Hematopoietic multipotent progenitor cell treated with erythropoietin and hydrocortisone succinate and interleukin-3 and kit ligand, for 4 days (in vitro differentiated cells): ENCODE data around the gene AK5.

Experiments
- DNase-seq: peaks from one replicate; pipeline ENCODE4 v3.0.0-alpha.2; 2015

The AK5 gene

GRCh38 chr1:77281491-77282186 is at the start of gene AK5:
AK5 (plus strand) TSS chr1:77282019; CDS start chr1:77282314, 295 bp downstream.
- DNase-seq = peak; percentile 55

GRCh38 chr1:77232829-77233228 is 49.0 kb upstream of the AK5 start:
- no peak for DNase-seq

GRCh38 chr1:77234096-77234495 is 47.7 kb upstream of the AK5 start:
- no peak for DNase-seq

GRCh38 chr1:77234943-77235342 is 46.9 kb upstream of the AK5 start:
- no peak for DNase-seq

- peak; percentile 23 for DNase-seq
Observed at GRCh38 chr1:77238462-77238861, 43.4 kb upstream of the AK5 start.

- DNase-seq = no peak
Observed at GRCh38 chr1:77239311-77239710, 42.5 kb upstream of the AK5 start.

- DNase-seq = no peak
Observed at GRCh38 chr1:77245830-77246229, 36.0 kb upstream of the AK5 start.

GRCh38 chr1:77250126-77250525 is 31.7 kb upstream of the AK5 start:
- DNase-seq = no peak

- DNase-seq = no peak
Observed at GRCh38 chr1:77253211-77253610, 28.6 kb upstream of the AK5 start.

GRCh38 chr1:77263708-77264107 is 18.1 kb upstream of the AK5 start:
- DNase-seq = no peak

- no peak for DNase-seq
Observed at GRCh38 chr1:77265180-77265579, 16.6 kb upstream of the AK5 start.

- no peak for DNase-seq
Observed at GRCh38 chr1:77267035-77267434, 14.8 kb upstream of the AK5 start.

- DNase-seq = no peak
Observed at GRCh38 chr1:77271852-77272580, 9.8 kb upstream of the AK5 start.

GRCh38 chr1:77273891-77274290 is 7.9 kb upstream of the AK5 start:
- DNase-seq = no peak

GRCh38 chr1:77275194-77275593 is 6.6 kb upstream of the AK5 start:
- no peak for DNase-seq

- no peak for DNase-seq
Observed at GRCh38 chr1:77276941-77277340, 4.9 kb upstream of the AK5 start.

- DNase-seq = peak; percentile 71
Observed at GRCh38 chr1:77279929-77280328, 1.9 kb upstream of the AK5 start.

- DNase-seq = no peak
Observed at GRCh38 chr1:77280962-77281361, 857 bp upstream of the AK5 start.

GRCh38 chr1:77282187-77282865 is 507 bp downstream of the AK5 start:
- DNase-seq = peak; percentile 48

GRCh38 chr1:77282866-77283539 is 1.2 kb downstream of the AK5 start:
- peak; percentile 11 for DNase-seq

GRCh38 chr1:77283701-77284425 is 2.0 kb downstream of the AK5 start:
- DNase-seq = peak; percentile 1

- DNase-seq = peak; percentile 10
Observed at GRCh38 chr1:77287535-77287934, 5.7 kb downstream of the AK5 start.

- no peak for DNase-seq
Observed at GRCh38 chr1:77288275-77288674, 6.5 kb downstream of the AK5 start.
